GM23248 (cell line): Measurements from ENCODE around the gene TCEAL7. TPM values are rescaled to one million over a fixed set of nuclear protein-coding genes. Genes with fewer than 3 reads are reported as not detected.

Source experiments
- DNase-seq: peaks from one replicate; pipeline ENCODE4 v3.0.0-alpha.2; 2015
- H2AFZ ChIP-seq: fragments of 200-600 bp; sonication (generic); 2 replicates; pipeline ENCODE4 v1.6.1; 2016; ENCODE audit warnings: antibody characterized with exemption
- H3F3A ChIP-seq: fragments of 200-600 bp; sonication (generic); 2 replicates; pipeline ENCODE4 v1.6.1; 2016; ENCODE audit warnings: mild to moderate bottlenecking, antibody characterized with exemption, mixed run types; ENCODE audit not compliant: insufficient read depth
- H3K27ac ChIP-seq: fragments of 200-600 bp; sonication (generic); 2 replicates; pipeline ENCODE4 v1.5.1; 2016; ENCODE audit warnings: mild to moderate bottlenecking
- H3K27me3 ChIP-seq: fragments of 200-600 bp; sonication (generic); replicated peaks from 2 replicates; pipeline ENCODE4 v1.6.1; 2016; ENCODE audit warnings: mild to moderate bottlenecking; ENCODE audit not compliant: insufficient read depth
- H3K36me3 ChIP-seq: fragments of 200-600 bp; sonication (generic); 2 replicates; pipeline ENCODE4 v1.6.1; 2016; ENCODE audit warnings: low read depth, mild to moderate bottlenecking
- H3K4me1 ChIP-seq: fragments of 200-600 bp; sonication (generic); 2 replicates; pipeline ENCODE4 v1.6.1; 2016; ENCODE audit warnings: mild to moderate bottlenecking; ENCODE audit not compliant: insufficient read depth
- H3K4me2 ChIP-seq: fragments of 200-600 bp; sonication (generic); one replicate; pipeline ENCODE4 v1.6.1; 2016; ENCODE audit warnings: mild to moderate bottlenecking; ENCODE audit not compliant: unreplicated experiment
- H3K4me3 ChIP-seq: fragments of 200-600 bp; sonication (generic); 2 replicates; pipeline ENCODE4 v1.5.1; 2016; ENCODE audit warnings: mild to moderate bottlenecking
- H3K79me2 ChIP-seq: fragments of 200-600 bp; sonication (generic); 2 replicates; pipeline ENCODE4 v1.6.1; 2016; ENCODE audit warnings: mild to moderate bottlenecking; ENCODE audit not compliant: insufficient read depth
- H3K9ac ChIP-seq: fragments of 200-600 bp; sonication (generic); 2 replicates; pipeline ENCODE4 v1.6.1; 2016; ENCODE audit warnings: mild to moderate bottlenecking
- H3K9me2 ChIP-seq: fragments of 200-600 bp; sonication (generic); 2 replicates; pipeline ENCODE4 v1.6.1; 2016; ENCODE audit warnings: mixed run types, mild to moderate bottlenecking, moderate library complexity; ENCODE audit not compliant: insufficient read depth
- H3K9me3 ChIP-seq: fragments of 200-600 bp; sonication (generic); one replicate; pipeline ENCODE4 v1.6.1; 2017; ENCODE audit warnings: low read depth
- H4K20me1 ChIP-seq: fragments of 200-600 bp; sonication (generic); 2 replicates; pipeline ENCODE4 v1.6.0; 2016; ENCODE audit not compliant: insufficient read depth
- EZH2 ChIP-seq: fragments of 200-600 bp; sonication (generic); IDR thresholded peaks from 2 replicates; pipeline ENCODE4 v1.6.1; 2018; ENCODE audit warnings: antibody characterized with exemption, mild to moderate bottlenecking; ENCODE audit not compliant: insufficient read depth, poor library complexity, severe bottlenecking
- EZH2phosphoT487 ChIP-seq: fragments of 200-600 bp; sonication (generic); IDR thresholded peaks from 2 replicates; pipeline ENCODE4 v1.6.1; 2018; ENCODE audit warnings: antibody characterized with exemption, moderate library complexity, mild to moderate bottlenecking, low read depth; ENCODE audit not compliant: insufficient read depth
- WGBS, 2 experiments: methylation state at CpG; one replicate each; pipeline ENCODE4 v1.1.6; 2015 to 2017; ENCODE audit warnings: low lambda C conversion rate in 2 of 2, low coverage in 1 of 2; ENCODE audit errors: missing lambda C conversion rate in 2 of 2; 5-methylcytosine and 5-hydroxymethylcytosine counted together
- in situ Hi-C: fragments of 300-500 bp; cut with MboI; formaldehyde crosslinking; loops from 2 replicates; pipeline ENCODE4 v1.15.0; 2020
- polyA plus RNA-seq: library from polyadenylated mRNA; unstranded; fragments of >200 nt; fragmentation: Nextera tagmentation; extraction: Ambion mirVana; gene quantifications from 2 replicates; pipeline ENCODE4 v1.2.1, GENCODE V29; 2016
- total RNA-seq: library from RNA; depleted of rRNA; stranded (reverse); fragments of >200 nt; shearing (Covaris generic); gene quantifications from 2 replicates; pipeline ENCODE4 v1.2.3, GENCODE V29; 2014

The TCEAL7 gene
- total and polyA plus RNA-seq, 2 experiments from 2014 or later: 8.0 to 21.9 TPM

DNA sequence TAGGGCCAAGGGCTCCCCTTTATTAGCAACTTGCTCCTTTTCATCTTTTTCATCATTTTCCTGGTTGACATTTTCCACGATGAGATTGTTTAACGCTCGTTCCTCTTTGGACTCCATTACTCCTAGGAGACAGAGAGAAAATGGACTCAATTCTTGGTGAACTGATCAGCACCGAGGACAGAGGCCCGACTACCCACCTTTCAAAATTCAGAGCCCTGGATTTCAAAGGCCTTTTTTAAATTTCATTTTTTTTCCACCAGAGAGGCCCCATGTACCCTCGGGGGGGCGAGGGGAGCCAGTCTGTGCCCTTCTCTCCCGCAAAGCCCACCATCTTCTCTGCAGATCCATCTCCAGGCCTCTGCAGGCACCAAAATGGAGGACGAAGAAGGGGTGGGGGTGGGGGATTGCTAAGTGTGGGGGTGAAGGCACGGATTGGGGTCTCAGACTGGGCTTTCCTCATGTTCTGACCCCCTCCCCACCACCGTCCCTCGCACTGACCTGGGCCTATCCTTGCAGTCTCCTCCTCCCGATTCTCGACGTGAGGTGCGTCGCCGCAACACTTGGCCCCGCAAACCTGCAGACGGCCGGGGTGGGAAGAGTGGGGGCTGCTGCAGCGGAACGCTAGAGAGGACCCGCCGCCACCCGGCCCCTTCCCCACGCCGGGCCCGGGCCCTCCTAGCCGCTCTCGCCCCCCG lies 20.0 kb upstream of the TCEAL7 start:
- Histone ChIP-seq H3K4me1 (no peaks in the 10 kb centered on the region), H3K79me2 (no peaks in the 10 kb centered on the region), H3K27ac (no peak overlapping the region), H3F3A (no peaks in the 10 kb centered on the region), H3K27me3 (no peaks in the 10 kb centered on the region), H2AFZ (no peak overlapping the region), H3K4me3 (peak overlapping the region; percentile 52; the same call in 1 of the 2 replicates), H3K9me2 (no peaks in the 10 kb centered on the region), H4K20me1 (no peaks in the 10 kb centered on the region), H3K4me2 (peak overlapping the region; percentile 61), H3K9me3 (no peaks in the 10 kb centered on the region), H3K36me3 (no peaks in the 10 kb centered on the region), H3K9ac (no peak overlapping the region)
- TF ChIP-seq EZH2: no peak
- TF ChIP-seq EZH2phosphoT487: no peak
- no peak for DNase-seq
- in situ Hi-C loops: no loop called here
- 29 to 55% methylated on average over 5 to 19 of the region's 32 CpGs for WGBS, 2 experiments

DNA sequence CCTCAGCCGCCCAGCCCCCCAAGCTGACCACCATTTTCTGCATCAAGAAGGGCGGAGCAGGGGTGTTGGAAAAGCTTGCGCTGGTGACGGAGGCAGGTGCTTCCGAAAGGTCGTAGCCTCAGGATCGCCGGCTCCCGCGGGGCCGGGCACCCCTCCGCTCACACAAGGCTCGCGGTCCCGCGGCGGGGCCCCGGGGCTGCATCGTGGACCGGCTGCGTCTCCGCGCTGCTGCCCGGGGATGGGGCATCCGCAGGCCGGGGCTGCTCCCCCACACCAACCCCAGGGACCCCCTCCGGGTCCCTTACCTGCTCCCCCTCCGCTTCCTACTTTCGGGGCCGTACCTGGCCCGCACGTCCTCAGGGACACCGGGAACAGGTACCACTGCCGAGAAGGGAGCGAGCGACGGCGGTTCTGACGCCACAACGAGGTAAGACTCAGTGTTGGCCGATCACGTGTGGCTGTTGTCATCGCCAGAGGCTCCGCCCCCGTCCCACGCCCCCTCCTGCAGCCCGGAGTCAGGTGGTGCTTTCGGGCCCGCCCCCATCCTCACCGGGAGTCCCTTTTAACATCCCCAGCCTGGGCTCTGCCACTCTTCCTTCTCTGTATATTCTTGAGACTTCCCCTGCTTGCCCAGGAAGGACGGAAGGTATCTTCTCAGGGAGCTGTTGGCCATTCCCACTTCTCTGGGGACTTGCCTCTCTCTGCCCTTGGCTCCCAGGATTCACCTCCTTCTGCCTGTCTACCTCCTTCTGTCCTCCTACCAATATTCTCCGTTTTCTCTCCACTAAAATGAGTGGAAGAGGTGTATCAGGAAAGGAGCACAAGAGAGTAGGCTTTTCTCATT lies 19.3 kb upstream of the TCEAL7 start, which contains the start of gene BEX2:
TSS of gene BEX2 (minus strand) at position 436 of the 844 bp plus-strand sequence. CDS start 1,014 bp downstream, outside the sequence.
- Histone ChIP-seq H3K9ac (no peak within 1 kb of the TSS), H3K9me3 (no peaks in the 10 kb centered on the region), H3K27me3 (no peaks in the 10 kb centered on the region), H3K27ac (no peak within 1 kb of the TSS), H4K20me1 (no peaks in the 10 kb centered on the region), H3K9me2 (no peaks in the 10 kb centered on the region), H3F3A (no peaks in the 10 kb centered on the region), H3K4me1 (no peaks in the 10 kb centered on the region), H2AFZ (peak within 1 kb of the TSS; percentile 62), H3K36me3 (no peaks in the 10 kb centered on the region), H3K4me2 (peak within 1 kb of the TSS; percentile 61), H3K79me2 (no peaks in the 10 kb centered on the region), H3K4me3 (peak within 1 kb of the TSS; percentile 52)
- DNase-seq: peak; percentile 40
- WGBS, 2 experiments: 9 to 13% methylated on average over 13 to 25 of the region's 52 CpGs
- TF ChIP-seq EZH2: no peak
- TF ChIP-seq EZH2phosphoT487: no peak
- in situ Hi-C loops: no loop called here

DNA sequence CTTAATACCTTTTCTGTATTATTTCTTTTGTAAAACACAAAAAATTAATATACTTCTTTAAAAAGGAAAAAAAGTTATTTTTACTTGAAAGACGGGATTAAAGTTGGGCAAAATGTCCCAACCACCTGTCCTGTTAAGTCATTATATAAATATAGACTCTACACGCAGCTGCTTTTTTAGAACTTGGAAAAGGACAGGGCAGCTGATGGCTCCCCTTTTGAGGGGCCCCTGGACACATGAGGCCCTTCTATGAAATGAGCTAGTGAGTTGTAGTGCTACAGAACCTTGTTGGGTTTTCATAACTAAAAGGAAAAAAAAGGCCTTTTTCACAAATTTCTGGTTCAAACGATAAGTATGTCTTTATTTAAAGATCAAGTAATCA lies 18.6 kb upstream of the TCEAL7 start:
- Histone ChIP-seq H3K4me3 (no peak overlapping the region), H3K27ac (no peak overlapping the region), H3K4me2 (no peak overlapping the region), H4K20me1 (no peaks in the 10 kb centered on the region), H3F3A (no peaks in the 10 kb centered on the region), H3K9me3 (no peaks in the 10 kb centered on the region), H3K4me1 (no peaks in the 10 kb centered on the region), H3K79me2 (no peaks in the 10 kb centered on the region), H3K9me2 (no peaks in the 10 kb centered on the region), H2AFZ (no peak overlapping the region), H3K9ac (no peak overlapping the region), H3K27me3 (no peaks in the 10 kb centered on the region), H3K36me3 (no peaks in the 10 kb centered on the region)
- 62 to 71% methylated on average over 3 of the region's 3 CpGs for WGBS, 2 experiments
- TF ChIP-seq EZH2phosphoT487: no peak
- no peak for TF ChIP-seq EZH2
- in situ Hi-C loops: no loop called here
- no peak for DNase-seq

DNA sequence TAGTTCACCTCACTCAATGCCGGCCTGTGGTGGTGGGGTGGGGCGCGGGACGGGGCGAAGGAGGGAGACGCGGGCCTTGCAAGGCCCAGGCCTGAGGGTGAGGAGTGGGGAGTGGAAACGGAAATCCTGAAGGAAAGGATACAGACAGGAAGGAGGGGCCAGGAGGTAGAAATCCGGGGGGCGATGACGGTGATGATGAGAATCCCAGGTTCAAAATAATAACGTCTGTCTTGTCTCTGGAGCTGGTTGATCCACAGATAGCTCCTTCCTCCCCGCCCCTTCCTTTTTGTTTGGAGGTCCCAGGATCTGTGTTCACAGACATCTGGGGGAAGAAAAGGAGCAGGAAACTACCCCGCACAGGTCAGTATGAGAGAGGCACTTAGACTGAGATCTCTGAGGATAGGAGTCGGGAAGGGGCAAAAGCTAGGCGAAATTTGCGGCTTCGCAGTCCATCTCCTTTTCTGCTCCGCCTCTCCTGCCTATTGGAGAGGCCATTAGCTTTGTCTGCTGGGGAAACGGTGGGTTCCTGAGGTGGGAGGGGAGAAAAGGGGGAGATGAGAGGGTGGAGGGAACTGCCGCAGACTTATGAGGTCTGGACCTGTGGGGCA lies 746 bp downstream of the TCEAL7 start:
- Histone ChIP-seq H3F3A (no peaks in the 10 kb centered on the region), H4K20me1 (no peaks in the 10 kb centered on the region), H3K4me1 (no peaks in the 10 kb centered on the region), H3K27me3 (no peaks in the 10 kb centered on the region), H3K4me2 (peak overlapping the region; percentile 86), H2AFZ (peak overlapping the region; percentile 94), H3K4me3 (peak overlapping the region; percentile 70), H3K27ac (no peak overlapping the region), H3K9ac (peak overlapping the region; percentile 73), H3K9me2 (no peaks in the 10 kb centered on the region), H3K36me3 (no peaks in the 10 kb centered on the region), H3K9me3 (no peaks in the 10 kb centered on the region), H3K79me2 (no peaks in the 10 kb centered on the region)
- in situ Hi-C loops: no loop called here
- DNase-seq: peak; percentile 20
- TF ChIP-seq EZH2phosphoT487: no peak
- no peak for TF ChIP-seq EZH2
- 8 to 25% methylated on average over 8 to 21 of the region's 21 CpGs for WGBS, 2 experiments
